K562 (cell line): ENCODE data around the gene MPL.

ENCODE experiments used
- ATF6 ChIP-seq: sonication (generic); formaldehyde crosslinking; IDR thresholded peaks from 2 replicates; pipeline ENCODE4 v1.4.0; 2020; ENCODE audit warnings: mild to moderate bottlenecking, missing genetic modification reagents
- ATF7 ChIP-seq: fragments of 450-650 bp; IDR thresholded peaks from 2 replicates; pipeline ENCODE4 v1.7.1; 2014; ENCODE audit warnings: mild to moderate bottlenecking, moderate library complexity
- NFIC ChIP-seq: fragments of 450-650 bp; IDR thresholded peaks from 2 replicates; pipeline ENCODE4 v1.6.1; 2017; ENCODE audit warnings: mild to moderate bottlenecking, inconsistent platforms
- TAF1 ChIP-seq: IDR thresholded peaks from 2 replicates; pipeline ENCODE4 v1.6.1; 2011; ENCODE audit warnings: mild to moderate bottlenecking, low read length, moderate library complexity; ENCODE audit not compliant: insufficient read depth, control insufficient read depth, severe bottlenecking; ENCODE audit errors: extremely low read depth
- TOE1 ChIP-seq, 2 experiments: fragments of 450-650 bp in 1 of 2; sonication (generic) in 1 of 2; formaldehyde crosslinking in 1 of 2; IDR thresholded peaks; 2 replicates each; pipeline versions ENCODE4 v1.7.1 to v1.8.0; 2016 to 2022; ENCODE audit warnings: borderline replicate concordance in 2 of 2, mild to moderate bottlenecking in 2 of 2, antibody characterized with exemption in 1 of 2, inconsistent platforms in 1 of 2, low read depth in 1 of 2, missing genetic modification reagents in 1 of 2, moderate library complexity in 1 of 2
- ZC3H4 ChIP-seq: sonication (generic); formaldehyde crosslinking; IDR thresholded peaks from 2 replicates; pipeline ENCODE4 v1.9.0; 2021; ENCODE audit warnings: missing genetic modification reagents, borderline replicate concordance
- ZNF253 ChIP-seq: fragments of 250-450 bp; sonication (Bioruptor Pico); conservative IDR thresholded peaks from 2 replicates; pipeline ENCODE4 v1.6.1; 2021; ENCODE audit warnings: mild to moderate bottlenecking
- TF ChIP-seq, protein P1 (sequence below), 2 experiments: fragments of 450-650 bp in 1 of 2; sonication (generic) in 1 of 2; formaldehyde crosslinking; conservative IDR thresholded peaks; 2 replicates each; pipeline versions ENCODE4 v1.4.0 to v1.8.1; 2020 to 2022; ENCODE audit warnings: mild to moderate bottlenecking in 1 of 2, missing genetic modification reagents in 1 of 2

- TF ChIP-seq ATF7 (no peak), TAF1 (no peak), ATF6 (CRISPR knock-in tag) (no peak), ZC3H4 (CRISPR knock-in tag) (no peak), ZNF253 (CRISPR knock-in tag) (no peak), NFIC (no peak), TOE1 (IDR thresholded peaks at IDR 0.05; ENCODE audit: borderline replicate concordance) (no peak), TOE1 (CRISPR knock-in tag; IDR thresholded peaks at IDR 0.05; ENCODE audit: borderline replicate concordance, low read depth) (no peak)
- TF ChIP-seq, protein P1, sequence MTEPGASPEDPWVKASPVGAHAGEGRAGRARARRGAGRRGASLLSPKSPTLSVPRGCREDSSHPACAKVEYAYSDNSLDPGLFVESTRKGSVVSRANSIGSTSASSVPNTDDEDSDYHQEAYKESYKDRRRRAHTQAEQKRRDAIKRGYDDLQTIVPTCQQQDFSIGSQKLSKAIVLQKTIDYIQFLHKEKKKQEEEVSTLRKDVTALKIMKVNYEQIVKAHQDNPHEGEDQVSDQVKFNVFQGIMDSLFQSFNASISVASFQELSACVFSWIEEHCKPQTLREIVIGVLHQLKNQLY (CRISPR knock-in tag; conservative IDR thresholded peaks at IDR 0.05), result no peak
These were observed 19.6 kb downstream of the MPL start for GRCh38 chr1:43357251-43357650.
